HG03135 (cell line): Measurements from ENCODE around the gene PRCP.
"Not testable (repeated sequence)": the region's sequence is repeated elsewhere in the genome, so short reads cannot be mapped to it uniquely, and the experiment has no call there.

Experiments used
- ATAC-seq: cut with Tn5 transposase; IDR thresholded peaks from one replicate; pipeline ENCODE4 v1.9.1; 2021; ENCODE audit warnings: mild to moderate bottlenecking, moderate library complexity; ENCODE audit not compliant: unreplicated experiment

PRCP gene

DNA sequence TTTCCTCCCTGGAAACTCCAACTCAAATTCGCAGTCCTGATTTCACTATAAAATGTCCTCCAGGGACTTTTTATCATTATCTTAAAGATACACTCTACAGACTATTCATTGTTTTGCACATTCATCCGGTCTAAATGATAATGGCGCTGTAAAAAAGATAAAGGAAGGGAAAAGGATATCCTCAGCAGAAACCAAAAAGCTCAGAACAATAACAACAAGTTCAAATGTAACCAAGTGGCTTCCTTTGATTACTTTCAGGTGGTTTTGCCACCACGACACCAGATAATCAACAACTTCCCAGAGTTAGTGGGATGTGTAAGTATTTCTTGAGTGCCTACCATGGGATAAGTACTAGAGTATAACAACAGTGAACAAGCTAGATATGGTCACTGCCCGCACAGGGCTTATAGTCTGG lies 26.3 kb downstream of the PRCP start:
- no peak for ATAC-seq

DNA sequence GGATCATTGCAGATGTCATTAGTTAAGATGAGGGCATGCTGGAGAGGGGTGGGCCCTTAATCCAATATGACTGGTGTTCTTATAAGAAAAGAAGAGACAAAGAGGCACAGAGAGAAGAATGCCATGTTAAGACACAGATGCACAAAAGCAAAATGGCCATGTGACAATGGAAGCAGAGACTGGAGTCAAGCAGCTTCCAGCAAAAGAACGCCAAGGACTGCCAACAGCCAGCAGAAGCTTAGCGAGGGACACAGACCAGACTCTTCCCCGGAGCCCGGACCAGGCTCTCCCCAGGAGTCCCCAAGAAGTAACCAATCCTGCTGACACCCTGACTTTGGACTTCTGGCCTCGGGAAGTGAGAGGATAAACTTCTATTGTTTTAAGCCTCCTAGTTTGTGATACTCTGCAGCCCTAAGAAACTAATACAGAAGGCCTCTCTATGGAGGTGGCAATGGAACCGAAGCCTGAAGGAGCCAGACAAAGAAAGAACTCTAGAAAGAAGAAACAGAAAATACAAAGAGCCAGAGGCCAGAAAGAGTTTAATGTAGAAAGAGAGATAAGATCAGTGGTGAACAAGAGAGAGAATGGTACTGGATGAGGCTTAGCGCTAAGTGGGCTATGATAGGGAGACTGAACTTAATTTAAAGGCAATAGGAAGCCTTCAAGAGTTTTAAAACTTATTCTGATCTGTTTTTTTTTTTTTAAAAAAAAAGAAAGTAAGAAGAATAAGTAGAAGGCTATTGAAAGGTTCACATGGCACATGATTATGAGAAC lies 27.7 kb downstream of the PRCP start:
- ATAC-seq = no peak

DNA sequence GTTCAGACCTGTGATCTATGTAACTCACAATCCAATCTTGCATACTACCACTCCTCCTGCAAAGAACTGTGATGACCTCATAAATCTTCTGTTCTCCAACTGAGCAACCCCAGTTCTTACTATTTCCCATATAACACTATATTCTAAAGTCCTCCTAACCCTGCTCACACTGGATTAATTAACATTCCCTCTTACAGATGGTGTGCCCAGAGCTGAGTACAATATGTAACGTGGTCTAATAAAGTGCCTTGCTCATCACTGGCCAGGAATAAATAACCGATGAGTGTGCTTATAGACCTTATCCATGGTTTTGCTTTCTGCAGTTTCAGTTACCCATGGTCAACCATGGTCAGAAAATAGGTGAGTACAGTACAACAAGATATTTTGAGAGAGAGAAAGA lies 28.6 kb downstream of the PRCP start:
- ATAC-seq = no peak

DNA sequence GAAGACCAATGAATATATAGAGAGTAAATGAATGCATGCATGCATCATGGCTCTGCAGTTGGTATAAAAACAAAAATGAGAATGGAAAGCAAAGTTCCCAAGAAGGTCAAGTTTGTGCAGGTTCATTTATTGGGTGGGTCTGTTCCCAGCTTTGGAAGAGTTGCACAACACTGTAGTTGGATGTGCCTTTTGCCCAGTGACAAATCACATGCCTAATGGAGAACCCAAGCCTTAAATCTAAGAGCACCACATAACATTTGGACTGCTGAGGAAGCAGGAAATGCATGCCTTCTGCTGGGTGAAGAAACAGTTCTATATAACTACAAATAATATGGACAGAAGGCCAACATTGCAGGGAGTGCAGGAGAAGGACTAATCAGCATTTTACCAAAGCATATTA lies 30.6 kb downstream of the PRCP start:
- no peak for ATAC-seq

DNA sequence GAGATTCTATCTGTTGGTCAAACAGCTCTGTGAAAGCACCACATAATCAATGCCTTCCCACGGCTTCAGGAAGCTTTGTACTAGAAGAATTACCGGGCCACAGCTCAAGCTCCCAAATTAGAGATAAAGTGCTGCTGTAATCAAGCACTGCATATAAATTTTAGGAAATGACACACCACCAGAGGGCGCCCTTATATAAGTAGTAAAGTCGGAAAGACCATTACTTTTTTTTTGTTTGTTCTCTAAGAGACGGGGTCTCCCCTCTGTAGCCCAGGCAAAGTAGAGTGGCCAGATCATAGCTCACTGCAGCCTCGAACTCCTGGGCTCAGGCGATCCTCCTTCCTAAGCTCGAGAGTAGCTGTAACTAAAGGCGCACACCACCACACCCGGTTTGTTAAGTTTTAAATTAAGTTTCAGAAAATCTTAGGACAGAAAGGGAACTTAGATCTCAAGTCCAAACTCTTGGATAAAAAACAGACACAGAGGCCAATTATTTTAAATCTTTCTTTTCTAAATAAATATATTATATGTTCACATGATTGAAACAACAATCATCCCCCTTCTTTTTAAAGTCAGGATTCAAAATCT lies 32.6 kb downstream of the PRCP start:
- no peak for ATAC-seq

DNA sequence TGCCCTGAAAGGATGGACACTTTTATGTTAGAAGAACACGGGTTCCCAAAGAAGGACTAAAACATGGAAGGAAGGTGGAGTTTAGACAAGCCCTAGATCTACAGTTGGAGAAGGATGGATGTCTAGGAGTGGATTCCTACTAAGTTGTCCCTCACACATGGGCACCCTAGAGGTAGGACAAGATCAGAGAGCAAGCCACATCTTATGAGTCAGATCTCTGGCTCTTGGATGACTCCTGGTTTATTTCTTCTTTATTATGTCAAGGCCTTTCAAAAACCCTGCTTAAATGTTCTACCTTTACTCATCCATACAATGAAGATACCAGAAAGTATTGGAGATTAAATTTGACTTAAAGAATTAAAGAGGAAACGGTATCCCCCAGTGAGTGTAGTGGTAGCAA lies 34.4 kb downstream of the PRCP start:
- no peak for ATAC-seq

DNA sequence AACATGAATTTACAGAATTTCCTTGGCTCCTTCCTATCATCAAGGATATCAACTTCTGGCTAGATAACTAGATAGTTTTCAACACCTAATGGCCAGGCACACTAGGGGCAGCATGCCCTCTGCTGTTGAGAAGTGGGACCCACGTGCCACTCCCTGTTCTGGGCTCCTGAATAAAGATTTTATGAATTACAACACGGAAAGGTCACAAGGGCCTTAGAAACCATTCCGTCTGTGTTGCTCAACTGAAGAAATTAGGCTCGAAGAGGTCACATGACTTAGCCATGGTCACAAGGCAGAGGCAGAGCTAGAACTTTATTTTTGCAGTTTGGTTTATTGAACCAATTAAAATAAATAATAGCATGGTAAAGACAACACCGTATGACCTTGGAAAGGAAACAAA lies 36.0 kb downstream of the PRCP start:
- peak; percentile 55 for ATAC-seq

DNA sequence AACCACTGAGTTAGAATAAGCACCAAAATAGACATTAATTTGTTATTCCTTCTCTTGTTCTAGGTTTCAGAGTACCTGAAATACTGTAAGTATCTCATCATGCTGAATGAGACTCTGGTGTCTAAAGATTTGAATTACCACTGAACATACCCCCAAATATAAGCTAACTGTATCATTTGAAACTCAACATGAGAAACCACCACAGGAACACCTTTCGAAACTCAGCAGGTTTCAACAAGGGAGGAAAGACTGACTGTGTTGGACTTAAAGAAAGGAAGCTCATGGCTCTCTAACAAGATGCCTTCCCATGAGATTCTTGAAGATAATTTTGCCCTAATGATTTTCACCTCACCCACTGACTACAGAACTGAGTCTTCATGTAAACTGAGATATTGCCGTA lies 37.0 kb downstream of the PRCP start:
- no peak for ATAC-seq

DNA sequence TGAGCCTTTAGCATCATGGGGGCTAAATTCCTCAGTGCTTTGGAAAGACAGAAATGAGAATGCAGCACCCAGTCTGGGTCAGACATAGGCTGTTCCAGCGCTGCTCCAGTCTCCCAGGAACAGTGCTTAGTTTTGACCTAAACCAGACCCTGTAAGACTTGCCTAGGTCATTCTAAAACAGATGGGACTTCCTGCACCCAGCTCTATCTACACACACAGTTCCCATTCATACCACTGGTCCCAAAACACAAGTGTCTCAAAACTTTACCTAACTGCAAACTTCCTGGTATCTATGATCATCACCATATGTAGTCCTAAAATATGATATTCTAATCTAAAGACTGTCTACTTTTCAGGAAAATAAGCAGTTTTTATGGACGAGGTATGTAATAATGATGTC lies 37.9 kb downstream of the PRCP start:
- no peak for ATAC-seq

DNA sequence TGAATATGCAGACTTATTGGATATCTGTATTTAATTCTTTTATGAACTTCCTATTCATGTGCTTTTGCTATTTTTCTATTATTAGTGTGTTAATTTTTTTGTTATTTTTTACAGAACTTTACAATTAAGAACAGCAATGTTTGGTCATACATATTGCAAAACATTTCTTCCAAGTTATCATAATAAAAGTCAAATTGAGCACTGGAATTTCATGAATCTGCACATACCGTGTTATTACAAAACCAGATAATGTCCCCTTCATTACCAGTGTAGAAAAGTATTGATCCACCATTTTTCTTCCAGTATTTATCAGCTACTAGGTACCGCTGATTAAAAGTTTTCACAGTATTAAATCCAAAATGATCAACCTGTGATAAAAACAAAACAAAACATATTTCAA lies 40.5 kb downstream of the PRCP start:
- no peak for ATAC-seq

DNA sequence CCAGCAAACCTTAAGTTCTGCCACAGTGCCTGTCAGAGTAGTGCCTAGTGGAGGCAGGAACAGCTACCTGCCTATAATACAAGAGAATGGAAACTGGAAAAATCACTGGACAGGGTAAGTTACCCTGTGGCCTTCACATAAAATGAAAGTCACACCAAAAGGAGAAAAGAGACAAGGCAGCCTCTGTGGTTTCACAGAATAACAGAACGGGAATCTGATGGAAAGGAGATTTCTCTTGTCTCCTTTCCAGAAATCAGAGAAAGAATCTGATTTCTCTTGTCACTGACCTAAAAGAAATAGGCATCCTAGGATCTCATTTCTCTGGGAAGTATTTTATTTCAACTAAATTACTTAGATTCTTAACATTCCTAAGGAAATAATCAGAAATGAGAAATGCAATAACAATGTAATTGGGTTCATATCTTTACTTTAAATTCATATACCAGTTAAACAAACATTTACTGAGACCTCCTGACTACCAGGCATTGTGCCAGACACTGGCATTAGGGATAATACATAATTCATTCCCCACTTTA lies 41.6 kb downstream of the PRCP start:
- ATAC-seq = no peak

DNA sequence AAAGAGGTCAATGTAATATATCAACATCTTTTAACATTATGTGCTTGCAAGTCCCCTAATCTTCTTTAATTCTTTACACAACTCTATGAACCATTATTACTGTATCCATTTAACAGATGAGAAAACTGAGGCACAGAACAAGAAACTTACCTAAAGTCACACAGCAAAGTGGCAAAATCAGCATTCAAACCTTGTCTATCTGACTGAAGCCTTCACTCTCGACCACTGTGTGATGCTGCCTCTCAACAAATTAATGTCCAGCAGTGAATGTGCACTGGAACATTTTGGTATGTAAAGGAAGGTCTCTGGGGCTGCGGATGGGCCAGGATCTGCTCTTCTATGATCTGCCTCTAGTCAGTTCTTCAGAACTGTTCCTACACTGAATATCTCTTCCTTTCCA lies 42.1 kb downstream of the PRCP start:
- no peak for ATAC-seq

DNA sequence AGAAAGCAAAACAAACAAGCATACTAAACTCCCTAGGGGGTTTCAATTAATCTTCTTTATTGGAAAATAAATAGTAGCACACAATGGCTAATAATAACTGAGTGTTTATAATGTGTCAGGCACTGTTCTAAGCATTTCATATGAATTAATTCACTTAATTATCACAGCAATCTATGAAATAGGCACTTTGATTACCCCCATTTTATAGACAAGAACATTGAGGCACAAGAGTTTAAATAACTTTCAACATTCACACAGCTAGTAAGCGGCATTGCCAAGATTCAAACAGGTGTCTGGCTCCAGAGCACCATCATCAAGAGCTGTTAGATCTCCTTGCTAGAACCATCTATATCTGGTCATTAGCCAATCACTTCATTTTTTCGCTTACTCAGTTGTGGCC lies 43.1 kb downstream of the PRCP start:
- no peak for ATAC-seq

DNA sequence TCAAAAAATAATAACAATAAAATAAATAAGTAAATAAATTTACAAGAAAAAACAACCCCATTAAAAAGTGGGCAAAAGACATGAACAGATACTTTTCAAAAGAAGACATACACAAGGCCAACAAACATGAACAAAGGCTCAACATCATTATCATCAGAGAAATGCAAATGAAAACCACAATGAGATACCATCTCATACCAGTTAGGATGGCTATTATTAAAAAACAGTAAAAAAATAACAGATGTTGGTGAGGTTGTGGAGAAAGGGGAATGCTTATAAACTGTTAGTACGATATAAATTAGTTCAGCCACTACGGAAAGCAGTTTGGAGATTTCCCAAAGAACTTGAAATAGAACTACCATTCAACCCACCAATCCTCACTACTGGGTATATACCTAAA lies 44.6 kb downstream of the PRCP start:
- ATAC-seq = no peak

DNA sequence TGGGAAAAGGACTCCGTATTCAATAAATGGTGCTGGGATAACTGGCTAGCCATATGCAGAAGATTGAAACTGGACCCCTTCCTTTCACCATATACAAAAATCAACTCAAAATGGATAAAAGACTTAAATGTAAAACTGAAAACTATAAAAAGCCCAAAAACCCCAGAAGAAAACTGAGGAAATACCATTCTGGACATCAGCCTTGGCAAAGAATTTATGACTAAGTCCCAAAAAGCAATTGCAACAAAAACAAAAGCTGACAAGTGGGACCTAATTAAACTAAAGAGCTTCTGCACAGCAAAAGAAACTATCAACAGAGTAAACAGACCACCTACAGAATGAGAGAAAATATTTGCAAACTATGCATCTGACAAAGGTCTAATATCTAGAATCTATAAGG lies 45.3 kb downstream of the PRCP start:
- ATAC-seq = not testable (repeated sequence)

DNA sequence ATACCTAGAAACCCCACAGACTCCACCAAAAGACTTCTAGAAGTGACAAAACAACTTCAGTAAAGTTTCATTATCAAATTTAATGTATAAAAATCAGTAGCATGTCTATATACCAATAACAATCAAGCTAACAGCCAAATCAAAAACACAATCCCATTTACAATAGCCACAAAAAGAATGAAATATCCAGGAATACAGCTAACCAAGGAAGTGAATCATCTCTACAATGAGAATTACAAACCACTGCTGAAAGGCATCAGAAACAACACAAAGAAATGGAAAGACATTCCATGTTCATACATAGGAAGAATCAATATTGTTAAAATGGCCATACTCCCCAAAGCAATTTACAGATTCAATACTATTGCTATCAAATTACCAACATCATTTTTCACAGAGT lies 46.0 kb downstream of the PRCP start:
- no peak for ATAC-seq

DNA sequence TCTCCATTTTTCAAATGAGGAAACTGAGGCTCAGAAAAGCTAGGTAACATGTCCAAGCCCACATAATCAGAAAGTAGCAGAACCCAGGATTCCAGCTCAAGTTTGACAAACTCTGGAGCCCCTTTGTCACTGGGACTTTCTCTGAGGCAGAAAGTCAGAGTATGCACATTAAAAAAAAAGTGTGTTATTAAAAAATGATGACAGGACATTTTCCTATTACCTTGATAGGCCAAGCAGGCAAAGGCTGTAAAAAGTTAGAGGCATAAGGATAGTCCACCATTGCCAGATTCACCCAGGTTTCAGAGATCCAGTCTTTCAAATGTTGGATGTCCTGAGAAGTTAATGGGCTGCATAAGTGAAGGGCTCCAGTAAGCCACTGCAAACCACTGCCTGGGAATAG lies 51.4 kb downstream of the PRCP start:
- ATAC-seq = no peak

DNA sequence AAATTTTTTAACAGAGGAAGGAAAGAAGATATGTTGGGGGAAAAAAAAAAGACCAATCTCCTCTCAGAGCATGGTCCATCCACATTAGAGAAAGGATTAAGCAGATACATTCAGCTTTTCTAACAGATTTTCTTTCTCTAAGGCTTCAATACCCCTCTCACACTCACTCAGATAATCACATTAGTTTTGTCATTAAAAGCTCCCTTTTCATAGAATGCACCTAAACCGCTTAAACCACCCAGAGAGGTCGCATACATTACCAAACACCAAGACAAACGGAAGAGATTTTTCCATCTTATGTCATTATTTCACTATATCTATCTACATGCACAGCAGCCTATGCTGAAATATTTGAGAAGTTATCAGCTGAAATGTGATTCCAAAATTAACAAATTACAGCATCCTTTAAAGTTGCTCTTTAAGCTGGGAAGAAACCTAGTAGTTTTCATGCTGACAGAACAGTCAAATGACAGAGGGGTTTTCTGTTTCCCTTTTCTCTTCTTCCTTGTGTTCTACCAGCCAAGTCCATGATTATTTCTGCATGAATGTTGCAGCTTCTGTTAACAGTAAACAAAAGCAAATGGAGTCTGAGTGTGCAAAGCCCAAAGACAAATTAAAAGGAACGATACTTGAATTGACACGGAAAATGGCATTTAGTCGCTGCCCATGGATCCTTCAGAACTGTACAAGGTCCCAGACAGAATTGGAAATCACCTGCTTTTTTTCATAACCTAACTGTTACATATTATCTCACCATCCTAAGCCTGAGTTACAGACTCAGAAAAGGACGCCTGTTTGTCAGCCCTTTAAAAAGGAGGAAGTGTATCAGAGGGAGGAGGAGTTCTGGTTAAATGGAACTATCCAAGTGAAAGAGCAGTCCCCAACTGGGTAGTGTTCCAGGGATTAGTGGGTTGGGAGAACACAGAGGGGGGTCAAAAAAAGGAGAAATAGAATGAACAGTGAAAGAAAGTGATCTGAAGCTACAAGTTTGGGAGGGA lies 54.6 kb downstream of the PRCP start:
- no peak for ATAC-seq

DNA sequence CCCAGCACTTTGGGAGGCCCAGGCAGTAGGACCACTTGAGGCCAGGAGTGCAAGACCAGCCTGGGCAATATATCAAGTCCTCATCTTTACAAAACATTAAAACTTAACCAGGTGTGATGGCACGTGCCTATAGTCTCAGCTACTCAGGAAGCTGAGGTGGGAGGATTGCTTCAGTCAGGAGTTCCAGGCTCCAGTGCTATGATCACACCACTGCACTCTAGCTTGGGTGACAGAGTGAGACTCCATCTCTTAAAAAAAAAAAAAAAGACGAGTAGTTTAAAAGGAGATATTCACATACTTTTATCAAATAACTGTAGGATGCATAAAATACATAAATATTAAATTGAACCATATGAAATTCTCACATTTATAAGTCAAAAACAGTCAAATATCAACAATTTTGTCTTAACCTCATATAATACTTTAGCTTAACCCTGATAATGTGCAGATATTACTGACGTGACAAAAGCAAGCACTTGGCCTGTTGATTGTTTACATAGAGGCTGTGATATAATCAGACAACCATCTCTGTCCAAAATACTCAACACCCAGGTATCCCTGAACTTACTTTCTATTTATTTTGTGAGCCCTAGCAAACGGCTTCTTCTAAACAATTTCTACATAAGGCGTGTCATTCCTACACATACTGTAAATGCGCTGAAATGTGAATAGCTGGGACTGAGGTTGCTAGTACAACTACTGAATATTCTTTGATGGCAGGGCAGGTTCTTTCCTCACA lies 57.0 kb downstream of the PRCP start:
- no peak for ATAC-seq

DNA sequence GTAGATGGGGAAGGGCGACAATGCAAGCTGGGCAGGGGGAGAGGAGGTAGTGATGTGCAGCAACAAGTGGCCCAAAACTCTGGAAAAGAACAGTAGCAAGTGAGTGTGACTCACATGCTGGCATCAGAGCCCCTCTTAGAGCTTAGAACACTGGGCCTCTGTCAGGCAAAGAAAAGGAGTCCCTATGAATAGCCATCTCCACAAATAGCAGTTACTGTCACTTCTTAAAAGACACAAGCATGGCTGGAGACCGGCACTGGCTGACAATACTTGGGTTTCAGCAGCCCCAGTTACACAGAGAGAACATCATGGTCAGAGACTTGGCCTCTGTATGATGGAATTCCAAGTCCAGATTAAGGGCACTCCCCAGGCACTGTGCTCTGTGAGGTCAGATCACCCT lies 58.2 kb downstream of the PRCP start:
- no peak for ATAC-seq

DNA sequence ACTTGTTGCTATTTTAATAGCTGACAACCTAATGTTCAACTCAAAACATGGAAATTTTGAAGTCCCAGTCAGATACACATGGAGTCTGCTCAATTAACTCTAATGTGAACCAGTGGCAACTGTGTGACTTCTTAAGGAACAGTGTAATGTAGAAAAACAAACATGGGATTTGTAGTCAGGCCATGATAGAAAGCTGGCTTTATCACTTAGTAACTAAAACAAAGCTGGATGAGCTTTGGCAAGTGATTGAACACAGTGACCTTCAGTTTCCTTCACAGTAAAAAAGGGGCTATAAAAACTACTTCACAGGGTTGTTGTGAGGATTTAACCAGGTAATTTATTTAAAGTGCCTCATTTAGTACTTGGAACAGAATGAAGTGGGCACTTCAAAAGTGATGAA lies 62.6 kb downstream of the PRCP start:
- no peak for ATAC-seq
